ENCODE measurements around the gene LSM7.

DNA sequence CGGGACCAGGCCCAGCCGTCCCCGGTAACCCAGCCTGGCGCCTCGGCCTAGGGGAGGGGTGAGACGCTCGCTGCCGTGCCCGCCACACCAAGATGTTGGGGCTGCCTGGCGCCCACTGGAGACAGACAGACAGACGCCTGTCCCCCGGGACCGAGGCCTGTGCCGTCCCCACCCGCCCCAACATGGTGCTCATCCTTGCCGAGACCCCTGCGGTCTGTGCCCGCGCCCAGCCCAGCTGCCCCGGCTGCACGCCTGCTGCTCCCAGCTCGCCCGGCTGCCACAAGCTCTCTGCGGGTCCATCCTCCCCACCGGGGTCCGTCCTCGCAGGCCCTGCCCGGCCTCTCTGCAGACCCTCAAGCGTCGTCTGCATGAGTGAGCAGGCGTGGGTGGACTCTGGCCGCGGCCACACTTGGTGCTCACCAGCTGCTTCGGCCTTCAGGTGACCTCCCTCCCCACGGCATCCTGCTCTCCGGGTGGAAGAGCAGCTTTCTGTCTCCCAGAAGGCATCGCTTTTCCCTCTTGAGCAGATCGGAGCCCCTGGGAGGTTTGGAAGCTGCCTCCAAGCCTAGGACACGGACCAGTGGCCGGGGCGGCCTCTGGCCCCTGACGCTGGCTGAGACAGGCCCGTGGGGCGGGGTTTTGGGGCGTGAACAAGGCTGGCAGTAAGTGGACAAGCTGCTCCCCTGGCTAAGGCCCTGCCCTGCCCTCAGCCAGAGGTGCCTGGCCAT, 24.9 kb upstream of the LSM7 start:
- TF ChIP-seq, protein P1, sequence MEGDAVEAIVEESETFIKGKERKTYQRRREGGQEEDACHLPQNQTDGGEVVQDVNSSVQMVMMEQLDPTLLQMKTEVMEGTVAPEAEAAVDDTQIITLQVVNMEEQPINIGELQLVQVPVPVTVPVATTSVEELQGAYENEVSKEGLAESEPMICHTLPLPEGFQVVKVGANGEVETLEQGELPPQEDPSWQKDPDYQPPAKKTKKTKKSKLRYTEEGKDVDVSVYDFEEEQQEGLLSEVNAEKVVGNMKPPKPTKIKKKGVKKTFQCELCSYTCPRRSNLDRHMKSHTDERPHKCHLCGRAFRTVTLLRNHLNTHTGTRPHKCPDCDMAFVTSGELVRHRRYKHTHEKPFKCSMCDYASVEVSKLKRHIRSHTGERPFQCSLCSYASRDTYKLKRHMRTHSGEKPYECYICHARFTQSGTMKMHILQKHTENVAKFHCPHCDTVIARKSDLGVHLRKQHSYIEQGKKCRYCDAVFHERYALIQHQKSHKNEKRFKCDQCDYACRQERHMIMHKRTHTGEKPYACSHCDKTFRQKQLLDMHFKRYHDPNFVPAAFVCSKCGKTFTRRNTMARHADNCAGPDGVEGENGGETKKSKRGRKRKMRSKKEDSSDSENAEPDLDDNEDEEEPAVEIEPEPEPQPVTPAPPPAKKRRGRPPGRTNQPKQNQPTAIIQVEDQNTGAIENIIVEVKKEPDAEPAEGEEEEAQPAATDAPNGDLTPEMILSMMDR (IDR thresholded peaks at IDR 0.05) = no peak
- no peak for TF ChIP-seq POLR2A (IDR thresholded peaks at IDR 0.05)
